Measurements from ENCODE around the gene KCNAB1.

The KCNAB1 gene

DNA sequence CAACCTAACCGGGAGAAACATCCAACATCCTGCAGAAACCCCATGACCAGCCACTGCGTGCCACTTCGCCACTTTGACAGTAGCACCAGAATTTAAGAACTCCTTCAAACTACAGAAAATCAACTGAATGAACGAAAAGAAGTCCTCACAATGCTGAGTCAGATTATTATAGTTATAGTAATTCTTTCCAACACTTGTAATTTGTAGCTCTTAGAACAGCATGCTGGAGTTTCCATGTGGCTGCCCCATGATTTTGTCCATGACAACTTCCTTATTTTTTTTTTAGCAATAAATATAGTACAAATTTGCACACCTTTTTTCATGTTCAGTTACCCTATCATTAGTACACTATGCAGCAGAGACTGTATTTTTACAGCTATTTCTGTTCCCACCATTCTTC is 460.7 kb downstream of the KCNAB1 start:
- no peaks in the 10 kb centered on the region for H3K27me3 ChIP-seq (ENCODE audit: control insufficient read depth, insufficient read depth, low read length)
- no peaks in the 10 kb centered on the region for H3K9me3 ChIP-seq (ENCODE audit: control insufficient read depth, low read length)
- no peak overlapping the region for H3K4me3 ChIP-seq (ENCODE audit: low read length)
- H3K36me3 ChIP-seq (ENCODE audit: control insufficient read depth, insufficient read depth, low read length) = no peaks in the 10 kb centered on the region
- H3K4me1 ChIP-seq (ENCODE audit: control insufficient read depth, insufficient read depth, low read length) = peaks cover 13% of the 10 kb centered on the region
- H3K9ac ChIP-seq (ENCODE audit: low read length) = no peak overlapping the region

DNA sequence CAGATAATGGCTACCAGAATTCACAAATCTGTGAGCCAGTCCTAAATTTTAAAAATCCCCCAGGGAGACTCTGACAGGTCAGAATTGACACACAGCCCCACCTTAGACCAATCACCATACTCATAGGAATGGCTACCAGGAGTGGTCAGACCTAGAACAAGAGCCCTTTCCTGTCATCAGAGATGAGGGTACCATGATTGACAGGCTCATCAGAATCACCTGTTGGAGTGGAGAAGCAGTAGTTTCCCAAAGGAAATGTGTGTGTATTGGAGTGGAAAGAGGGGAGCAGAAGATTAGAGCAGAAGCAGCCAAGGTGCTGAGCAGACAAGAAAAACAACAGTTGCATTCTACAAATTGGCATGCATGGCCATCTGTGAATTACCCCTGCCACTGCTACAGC is 461.6 kb downstream of the KCNAB1 start:
- H3K36me3 ChIP-seq (ENCODE audit: control insufficient read depth, insufficient read depth, low read length) = no peaks in the 10 kb centered on the region
- no peak overlapping the region for H3K9ac ChIP-seq (ENCODE audit: low read length)
- peaks cover 8% of the 10 kb centered on the region for H3K4me1 ChIP-seq (ENCODE audit: control insufficient read depth, insufficient read depth, low read length)
- H3K9me3 ChIP-seq (ENCODE audit: control insufficient read depth, low read length) = no peaks in the 10 kb centered on the region
- no peak overlapping the region for H3K4me3 ChIP-seq (ENCODE audit: low read length)
- no peaks in the 10 kb centered on the region for H3K27me3 ChIP-seq (ENCODE audit: control insufficient read depth, insufficient read depth, low read length)

DNA sequence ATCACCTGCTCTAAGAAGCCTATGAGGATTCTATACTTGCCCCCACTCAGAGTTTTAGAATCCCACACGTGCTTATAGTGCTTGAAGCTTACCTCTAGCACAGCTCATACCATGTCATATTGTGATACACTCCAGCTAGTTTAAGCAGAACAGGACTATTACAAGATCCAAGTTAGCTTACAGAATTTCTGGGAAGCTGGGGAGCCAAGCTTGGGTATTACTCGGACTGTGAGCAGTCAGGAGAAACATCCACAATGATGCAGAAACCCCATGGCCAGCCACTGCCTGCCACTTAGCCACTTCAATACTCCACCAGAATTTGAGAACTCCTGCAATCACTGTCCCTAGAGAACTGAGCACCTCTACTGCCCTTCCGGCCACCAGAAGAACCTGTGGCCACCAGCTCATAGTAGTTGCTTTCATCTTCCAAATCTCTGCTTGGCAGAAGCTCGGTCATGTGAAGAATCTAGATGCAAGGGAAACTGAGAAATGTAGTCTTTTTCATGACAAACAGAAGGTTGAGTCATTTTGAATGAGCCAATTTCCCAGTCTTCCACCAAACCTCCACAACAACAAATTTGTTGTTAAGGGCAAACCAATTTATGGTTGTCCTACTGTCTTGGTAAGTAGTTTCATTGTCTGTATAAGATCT is 462.3 kb downstream of the KCNAB1 start:
- Histone ChIP-seq H3K4me1 (ENCODE audit: control insufficient read depth, insufficient read depth, low read length) (peaks cover 8% of the 10 kb centered on the region), H3K9ac (ENCODE audit: low read length) (no peak overlapping the region), H3K27me3 (ENCODE audit: control insufficient read depth, insufficient read depth, low read length) (no peaks in the 10 kb centered on the region), H3K36me3 (ENCODE audit: control insufficient read depth, insufficient read depth, low read length) (no peaks in the 10 kb centered on the region), H3K9me3 (ENCODE audit: control insufficient read depth, low read length) (no peaks in the 10 kb centered on the region), H3K4me3 (ENCODE audit: low read length) (no peak overlapping the region)

DNA sequence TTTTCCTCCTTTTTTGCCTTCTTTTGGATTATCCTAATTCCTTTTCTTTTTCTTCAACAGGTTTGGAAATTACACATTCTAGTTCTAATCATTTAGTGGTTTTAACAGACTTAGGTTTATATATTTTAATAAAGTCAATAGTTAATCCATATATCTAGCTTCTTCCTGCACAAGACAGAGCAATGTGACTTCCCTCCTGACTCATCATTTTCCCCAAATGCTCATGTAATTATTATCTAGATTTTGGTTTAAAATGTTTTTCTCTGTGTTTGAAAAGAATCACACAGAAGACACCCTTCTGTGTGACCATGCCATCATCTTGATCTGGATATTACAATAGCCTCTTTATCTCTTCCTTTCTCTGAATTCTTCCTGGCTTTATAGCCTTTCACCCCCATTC is 463.1 kb downstream of the KCNAB1 start:
- H3K4me1 ChIP-seq (ENCODE audit: control insufficient read depth, insufficient read depth, low read length) = peaks cover 8% of the 10 kb centered on the region
- no peak overlapping the region for H3K4me3 ChIP-seq (ENCODE audit: low read length)
- no peak overlapping the region for H3K9ac ChIP-seq (ENCODE audit: low read length)
- H3K27me3 ChIP-seq (ENCODE audit: control insufficient read depth, insufficient read depth, low read length) = no peaks in the 10 kb centered on the region
- H3K36me3 ChIP-seq (ENCODE audit: control insufficient read depth, insufficient read depth, low read length) = no peaks in the 10 kb centered on the region
- H3K9me3 ChIP-seq (ENCODE audit: control insufficient read depth, low read length) = no peaks in the 10 kb centered on the region

DNA sequence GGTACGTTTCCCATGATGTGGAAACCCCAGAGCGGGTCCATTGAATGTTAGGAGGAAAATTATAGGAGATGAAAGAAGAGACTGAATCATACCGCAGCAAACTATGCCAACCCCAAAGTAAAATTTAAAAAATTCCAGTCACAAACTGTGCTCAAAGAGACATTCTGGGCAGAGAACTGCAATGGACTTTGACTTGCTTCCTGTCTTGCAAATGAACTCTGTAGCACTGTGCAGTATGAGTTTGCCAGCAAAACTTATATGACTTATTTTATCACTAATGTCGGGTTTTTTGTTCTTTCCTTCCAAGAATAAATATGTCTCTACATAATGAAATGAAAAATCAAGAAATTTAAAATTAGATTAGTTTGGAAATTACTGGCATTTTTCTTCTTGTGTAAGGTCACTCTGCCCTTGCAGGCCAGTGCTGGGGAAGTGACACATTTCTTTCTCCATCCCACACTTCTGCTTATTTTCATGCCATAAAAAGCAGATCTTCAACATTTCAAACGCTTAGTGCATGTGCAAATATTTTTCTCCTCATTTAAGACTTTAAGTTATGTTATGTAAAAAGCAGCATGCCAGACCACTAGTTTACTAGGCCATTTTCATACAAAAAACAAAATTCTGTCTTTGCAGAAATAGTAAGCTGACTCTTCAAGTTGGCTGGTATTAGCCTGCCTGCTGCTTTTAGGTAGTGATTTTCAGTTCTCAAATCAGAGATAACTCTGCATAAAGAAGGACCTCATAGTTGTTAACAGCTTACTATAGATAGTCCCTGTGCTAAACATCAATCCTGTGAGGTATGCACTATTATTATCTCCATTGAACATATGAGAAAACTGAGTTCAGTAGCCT is 466.8 kb downstream of the KCNAB1 start:
- H3K4me3 ChIP-seq (ENCODE audit: low read length) = no peak overlapping the region
- no peaks in the 10 kb centered on the region for H3K27me3 ChIP-seq (ENCODE audit: control insufficient read depth, insufficient read depth, low read length)
- H3K9ac ChIP-seq (ENCODE audit: low read length) = no peak overlapping the region
- no peaks in the 10 kb centered on the region for H3K4me1 ChIP-seq (ENCODE audit: control insufficient read depth, insufficient read depth, low read length)
- no peaks in the 10 kb centered on the region for H3K36me3 ChIP-seq (ENCODE audit: control insufficient read depth, insufficient read depth, low read length)
- H3K9me3 ChIP-seq (ENCODE audit: control insufficient read depth, low read length) = no peaks in the 10 kb centered on the region

DNA sequence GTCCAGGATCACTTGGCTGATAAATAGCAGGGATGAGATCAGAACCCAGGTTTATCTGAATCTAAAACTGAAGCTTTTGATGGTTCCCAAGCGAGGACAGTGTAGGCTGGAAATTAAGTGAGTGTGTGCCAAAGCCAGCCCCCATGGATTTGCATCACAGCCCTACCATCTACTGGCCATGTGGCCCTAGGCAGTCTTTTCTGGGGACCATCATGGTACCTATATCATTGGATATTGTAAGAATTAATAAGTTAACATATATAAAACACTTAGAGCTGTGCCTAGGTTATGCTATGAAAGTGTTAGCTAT is 467.3 kb downstream of the KCNAB1 start:
- H3K36me3 ChIP-seq (ENCODE audit: control insufficient read depth, insufficient read depth, low read length) = no peaks in the 10 kb centered on the region
- no peak overlapping the region for H3K9ac ChIP-seq (ENCODE audit: low read length)
- H3K27me3 ChIP-seq (ENCODE audit: control insufficient read depth, insufficient read depth, low read length) = no peaks in the 10 kb centered on the region
- no peaks in the 10 kb centered on the region for H3K9me3 ChIP-seq (ENCODE audit: control insufficient read depth, low read length)
- no peak overlapping the region for H3K4me3 ChIP-seq (ENCODE audit: low read length)
- H3K4me1 ChIP-seq (ENCODE audit: control insufficient read depth, insufficient read depth, low read length) = no peaks in the 10 kb centered on the region

Measured in mucosa of stomach (tissue), 1 donor.